Prostate gland (tissue), 2 donors: ENCODE results near the gene LRRC74B. TPM values are rescaled to one million over a fixed set of nuclear protein-coding genes. Genes with fewer than 3 reads are reported as not detected.

Source experiments
- DNase-seq: peaks from one replicate; pipeline ENCODE4 v3.0.0-alpha.2; 2019; ENCODE audit warnings: low spot score
- H3K27ac ChIP-seq, 2 donors: fragments of 200-600 bp; sonication (generic); 2 replicates each; pipeline ENCODE4 v1.5.1; 2017 to 2019
- H3K27me3 ChIP-seq: fragments of 200-600 bp; sonication (generic); replicated peaks from 2 replicates; pipeline ENCODE4 v1.5.1; 2019; ENCODE audit not compliant: insufficient read depth
- H3K36me3 ChIP-seq, 2 donors: fragments of 200-600 bp; sonication (generic); 1 replicate in 1 of 2; 2 replicates in 1 of 2; pipeline versions ENCODE4 v1.5.1 to v1.8.1; 2017 to 2019
- H3K4me1 ChIP-seq: fragments of 200-600 bp; sonication (generic); replicated peaks from 2 replicates; pipeline ENCODE4 v1.5.1; 2019
- H3K4me3 ChIP-seq, 2 donors: fragments of 200-600 bp; sonication (generic); 2 replicates each; pipeline ENCODE4 v1.5.1; 2017 to 2019
- H3K9me3 ChIP-seq: fragments of 200-600 bp; sonication (generic); 2 replicates; pipeline ENCODE4 v1.5.1; 2017
- CTCF ChIP-seq, 4 experiments: fragments of 200-600 bp in 2 of 4; fragments of 450-650 bp in 2 of 4; sonication (generic) in 2 of 4; IDR thresholded peaks; 1 replicate in 3 of 4; 2 replicates in 1 of 4; pipeline ENCODE4 v1.5.1; 2016 to 2019; ENCODE audit warnings: antibody characterized with exemption in 4 of 4, mild to moderate bottlenecking in 2 of 4, moderate library complexity in 2 of 4
- POLR2A ChIP-seq: fragments of 450-650 bp; IDR thresholded peaks from one replicate; pipeline ENCODE4 v1.6.1; 2016; ENCODE audit warnings: antibody characterized with exemption, mild to moderate bottlenecking
- POLR2AphosphoS5 ChIP-seq: sonication (generic); formaldehyde crosslinking; IDR thresholded peaks from one replicate; pipeline ENCODE4 v1.6.1; 2017; ENCODE audit warnings: antibody characterized with exemption
- WGBS: methylation state at CpG from one replicate; pipeline ENCODE4 v1.1.5; 2018; 5-methylcytosine and 5-hydroxymethylcytosine counted together
- intact Hi-C: fragments of 100-400 bp; cut with DNase I; formaldehyde crosslinking; loops from one replicate; pipeline ENCODE4 v1.14.2; 2022
- total RNA-seq, 2 donors: library from RNA; depleted of rRNA; stranded (reverse); fragments of >200 nt; gene quantifications; one replicate each; pipeline ENCODE4 v1.1.0, GENCODE V29; 2016

Gene LRRC74B
- under 1 TPM in 1 of 2 donors, not detected in 1; 0.45 TPM for total RNA-seq

GRCh38 chr22:21045585-21046294 lies at the start of gene LRRC74B:
TSS of gene LRRC74B (plus strand) at chr22:21045946. CDS start at chr22:21045987, 41 bp downstream.
- TF ChIP-seq CTCF (IDR thresholded peaks at IDR 0.05) = no peak
- peak; percentile 44 for TF ChIP-seq POLR2AphosphoS5
- Histone ChIP-seq H3K9me3 (no peaks in the 10 kb centered on the region), H3K27ac (no peak within 1 kb of the TSS), H3K4me3 (peak within 1 kb of the TSS; percentile 21 to 24), H3K27me3 (no peaks in the 10 kb centered on the region), H3K4me1 (no peaks in the 10 kb centered on the region), H3K36me3 (no peaks in the 10 kb centered on the region)
- WGBS = 6% methylated on average over 45 of the region's 47 CpGs
- DNase-seq = peak; percentile 80
- intact Hi-C loops = no loop called here

- TF ChIP-seq POLR2A = no peak
- TF ChIP-seq POLR2AphosphoS5 = no peak
- TF ChIP-seq CTCF (IDR thresholded peaks at IDR 0.05) = no peak
- H3K36me3 ChIP-seq = peaks cover 11% of the 10 kb centered on the region in 2 donors
These were observed 49.7 kb upstream of the LRRC74B start for GRCh38 chr22:20996031-20996410.

GRCh38 chr22:20996598-20997535 lies 48.9 kb upstream of the LRRC74B start:
- intact Hi-C loops = no loop called here
- DNase-seq = no peak
- Histone ChIP-seq H3K9me3 (no peaks in the 10 kb centered on the region), H3K4me3 (no peak overlapping the region), H3K27me3 (no peaks in the 10 kb centered on the region), H3K27ac (no peak overlapping the region), H3K36me3 (peaks cover 10 to 11% of the 10 kb centered on the region in 2 donors), H3K4me1 (peaks cover 16% of the 10 kb centered on the region)
- TF ChIP-seq POLR2AphosphoS5 (no peak), CTCF (IDR thresholded peaks at IDR 0.05) (no peak), POLR2A (no peak)
- WGBS = 90% methylated on average over 27 of the region's 27 CpGs

More at GRCh38 chr22:20996031-20996410, 49.7 kb upstream of the LRRC74B start:
- intact Hi-C loops = no loop called here
- H3K4me1 ChIP-seq = peaks cover 14% of the 10 kb centered on the region
- H3K4me3 ChIP-seq = no peak overlapping the region
- 97% methylated on average over 10 of the region's 10 CpGs for WGBS
- no peak overlapping the region for H3K27ac ChIP-seq
- no peaks in the 10 kb centered on the region for H3K27me3 ChIP-seq
- no peak for DNase-seq
- no peaks in the 10 kb centered on the region for H3K9me3 ChIP-seq

GRCh38 chr22:20997536-20998257 lies 48.0 kb upstream of the LRRC74B start:
- no peaks in the 10 kb centered on the region for H3K9me3 ChIP-seq
- TF ChIP-seq CTCF (IDR thresholded peaks at IDR 0.05) (no peak), POLR2AphosphoS5 (no peak), POLR2A (no peak)
- intact Hi-C loops = no loop called here
- no peak overlapping the region for H3K4me3 ChIP-seq
- H3K27me3 ChIP-seq = no peaks in the 10 kb centered on the region
- H3K36me3 ChIP-seq = peaks cover 2 to 11% of the 10 kb centered on the region in 2 donors
- no peak overlapping the region for H3K27ac ChIP-seq
- no peak for DNase-seq
- peaks cover 16% of the 10 kb centered on the region for H3K4me1 ChIP-seq
- WGBS = 73% methylated on average over 9 of the region's 13 CpGs
